Upper lobe of left lung (tissue), 6 donors: ENCODE measurements around the gene ZNF558. TPM values are rescaled to one million over a fixed set of nuclear protein-coding genes. Genes with fewer than 3 reads are reported as not detected.

Experiments used
- ATAC-seq, 2 donors: fragments of 200-7000 bp; cut with Tn5 transposase; one replicate each; pipeline ENCODE4 v1.9.1; 2022; ENCODE audit warnings: mild to moderate bottlenecking in 2 of 2, moderate library complexity in 2 of 2; ENCODE audit not compliant: low FRiP score in 2 of 2
- DNase-seq, 2 donors: peaks; one replicate each; pipeline ENCODE4 v3.0.0-alpha.2; 2019 to 2020
- H3K27ac ChIP-seq, 4 donors: fragments of 200-600 bp; sonication (generic); one replicate each; pipeline ENCODE4 v1.5.1; 2016 to 2019
- H3K27me3 ChIP-seq, 4 donors: fragments of 200-600 bp; sonication (generic); one replicate each; pipeline ENCODE4 v1.5.1; 2017 to 2019
- H3K36me3 ChIP-seq, 4 donors: fragments of 200-600 bp; sonication (generic); one replicate each; pipeline ENCODE4 v1.5.1; 2016 to 2019
- H3K4me1 ChIP-seq, 4 donors: fragments of 200-600 bp; sonication (generic); one replicate each; pipeline ENCODE4 v1.5.1; 2018 to 2019
- H3K4me3 ChIP-seq, 4 donors: fragments of 200-600 bp; sonication (generic); one replicate each; pipeline ENCODE4 v1.5.1; 2017 to 2019; ENCODE audit warnings: mild to moderate bottlenecking in 2 of 4, moderate library complexity in 1 of 4
- H3K9me3 ChIP-seq, 4 donors: fragments of 200-600 bp; sonication (generic); one replicate each; pipeline ENCODE4 v1.5.1; 2018 to 2019
- CTCF ChIP-seq, 6 experiments: fragments of 450-650 bp in 4 of 6; fragments of 200-600 bp in 2 of 6; sonication (generic) in 2 of 6; IDR thresholded peaks; one replicate each; pipeline ENCODE4 v1.5.1; 2016 to 2019; ENCODE audit warnings: antibody characterized with exemption in 6 of 6
- EP300 ChIP-seq, 4 donors: sonication (generic); formaldehyde crosslinking; IDR thresholded peaks; one replicate each; pipeline ENCODE4 v1.5.1; 2017; ENCODE audit warnings: antibody characterized with exemption in 4 of 4, control low read depth in 2 of 4
- POLR2A ChIP-seq, 4 donors: fragments of 450-650 bp; IDR thresholded peaks; one replicate each; pipeline ENCODE4 v1.5.1; 2016 to 2017; ENCODE audit warnings: antibody characterized with exemption in 4 of 4, mild to moderate bottlenecking in 2 of 4
- POLR2AphosphoS5 ChIP-seq, 2 donors: sonication (generic); formaldehyde crosslinking; IDR thresholded peaks; one replicate each; pipeline ENCODE4 v1.5.1; 2017; ENCODE audit warnings: antibody characterized with exemption in 2 of 2
- WGBS, 2 donors: methylation state at CpG; one replicate each; pipeline ENCODE4 v1.1.5; 2017 to 2018; 5-methylcytosine and 5-hydroxymethylcytosine counted together
- total RNA-seq, 6 donors: library from RNA; depleted of rRNA in 4 of 6; stranded (reverse); fragments of >200 nt in 4 of 6; gene quantifications; one replicate each; pipeline versions ENCODE4 v1.1.0 to v1.2.1, GENCODE V29; 2016 to 2021
- donor health status: DM: no; HTN: no; CAD: no; lungs with moderate emphysema.
- donor health status: DM: no; HTN: yes; CAD: no; lungs with severe emphysema.

The ZNF558 gene
- 10 to 100 TPM; 18.2 to 36.8 (median 25.7) TPM for total RNA-seq

GRCh38 chr19:8832132-8833021 lies at the start of gene ZNF558, which contains the start of gene MBD3L1:
Gene ZNF558 (minus strand): TSS chr19:8832304. CDS start chr19:8822659, 9,645 bp downstream.
Gene MBD3L1 (plus strand): TSS chr19:8832377. CDS start chr19:8842679, 10,302 bp downstream.
- TF ChIP-seq CTCF (IDR thresholded peaks at IDR 0.05) (peak; percentile 19 to 61 (median 48)), POLR2A (IDR thresholded peaks at IDR 0.05) (peak; percentile 9 to 95 (median 66)), POLR2AphosphoS5 (IDR thresholded peaks at IDR 0.05) (peak; percentile 89 to 97), EP300 (IDR thresholded peaks at IDR 0.05) (peak in 1 of 4 donors; percentile 69)
- H3K27ac ChIP-seq, result peak within 1 kb of the TSS; percentile 91 to 97 (median 94)
- WGBS, 2 donors, result 1 to 2% methylated on average over 25 to 36 of the region's 78 CpGs
- peaks cover 7 to 10% (median 8%) of the 10 kb centered on the region in 4 donors for H3K4me1 ChIP-seq
- no peaks in the 10 kb centered on the region for H3K27me3 ChIP-seq
- peaks cover 0 to 19% (median 4%) of the 10 kb centered on the region in 4 donors for H3K36me3 ChIP-seq
- ATAC-seq, result peak; percentile 97 to 99
- DNase-seq, result peak; percentile 99
- no peaks in the 10 kb centered on the region for H3K9me3 ChIP-seq
- peak within 1 kb of the TSS; percentile 73 to 93 (median 83) for H3K4me3 ChIP-seq

GRCh38 chr19:8881512-8881911 lies 49.4 kb upstream of the ZNF558 start:
- TF ChIP-seq POLR2AphosphoS5 (IDR thresholded peaks at IDR 0.05) (no peak), CTCF (IDR thresholded peaks at IDR 0.05) (no peak), EP300 (IDR thresholded peaks at IDR 0.05) (no peak), POLR2A (IDR thresholded peaks at IDR 0.05) (no peak)
- no peak for DNase-seq
- no peak overlapping the region for H3K4me3 ChIP-seq
- no peak overlapping the region for H3K27ac ChIP-seq
- H3K4me1 ChIP-seq, result no peaks in the 10 kb centered on the region
- no peaks in the 10 kb centered on the region for H3K36me3 ChIP-seq
- ATAC-seq, result no peak
- H3K9me3 ChIP-seq, result peaks cover 0 to 7% (median 3%) of the 10 kb centered on the region in 4 donors
- H3K27me3 ChIP-seq, result no peaks in the 10 kb centered on the region

GRCh38 chr19:8880868-8881488 lies 48.9 kb upstream of the ZNF558 start:
- peaks cover 0 to 7% (median 3%) of the 10 kb centered on the region in 4 donors for H3K9me3 ChIP-seq
- H3K4me3 ChIP-seq, result no peak overlapping the region
- no peaks in the 10 kb centered on the region for H3K27me3 ChIP-seq
- H3K4me1 ChIP-seq, result no peaks in the 10 kb centered on the region
- no peak overlapping the region for H3K27ac ChIP-seq
- no peak for ATAC-seq
- TF ChIP-seq EP300 (IDR thresholded peaks at IDR 0.05) (no peak), CTCF (IDR thresholded peaks at IDR 0.05) (no peak), POLR2A (IDR thresholded peaks at IDR 0.05) (no peak), POLR2AphosphoS5 (IDR thresholded peaks at IDR 0.05) (no peak)
- no peaks in the 10 kb centered on the region for H3K36me3 ChIP-seq
- WGBS, 2 donors, result 72 to 79% methylated on average over 2 of the region's 2 CpGs
- no peak for DNase-seq

DNA sequence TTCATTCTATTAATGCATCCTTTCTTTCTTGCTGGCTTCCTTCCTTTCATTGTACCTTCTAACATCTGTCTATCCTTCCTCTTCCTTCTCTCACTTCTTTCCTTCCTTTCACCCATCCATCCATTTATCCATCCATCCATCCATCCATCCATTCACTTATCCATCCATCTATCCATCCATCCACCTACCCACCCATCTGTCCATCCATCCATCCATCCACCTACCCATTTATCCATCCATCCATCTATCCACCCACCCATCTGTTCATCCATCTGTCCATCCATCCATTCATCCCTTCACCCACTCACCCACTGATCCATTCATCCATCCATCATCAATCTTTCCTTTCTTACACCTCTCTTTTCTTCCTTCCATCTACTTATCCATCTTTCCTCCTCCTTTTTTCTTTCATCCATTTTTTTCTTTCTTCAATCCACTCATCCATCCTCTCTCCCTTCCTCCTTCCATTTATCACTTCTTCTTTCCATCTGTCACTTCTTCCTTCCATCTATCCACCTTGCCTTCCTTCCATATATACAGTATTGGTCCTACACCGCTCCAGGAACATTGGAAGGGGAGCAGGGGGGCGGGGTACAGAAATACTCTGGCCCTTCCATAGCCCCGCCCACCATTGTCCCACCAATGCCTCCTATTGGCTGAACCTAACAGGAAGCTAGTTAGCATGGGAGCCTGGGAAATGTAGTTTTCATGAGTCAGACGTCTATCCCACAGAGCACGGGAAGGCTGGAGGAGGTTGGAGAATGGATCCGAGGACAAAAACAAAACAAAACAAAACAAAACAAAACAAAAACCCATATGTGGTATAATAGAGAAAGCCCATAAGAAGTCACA lies 46.0 kb upstream of the ZNF558 start:
- no peak for DNase-seq
- no peaks in the 10 kb centered on the region for H3K4me1 ChIP-seq
- no peaks in the 10 kb centered on the region for H3K36me3 ChIP-seq
- TF ChIP-seq EP300 (IDR thresholded peaks at IDR 0.05) (no peak), CTCF (IDR thresholded peaks at IDR 0.05) (no peak), POLR2AphosphoS5 (IDR thresholded peaks at IDR 0.05) (no peak), POLR2A (IDR thresholded peaks at IDR 0.05) (no peak)
- H3K27me3 ChIP-seq, result no peaks in the 10 kb centered on the region
- ATAC-seq, result no peak
- H3K9me3 ChIP-seq, result peaks cover 0 to 7% (median 3%) of the 10 kb centered on the region in 4 donors
- 27% methylated on average over 6 of the region's 6 CpGs for WGBS, 2 donors
- H3K4me3 ChIP-seq, result no peak overlapping the region
- H3K27ac ChIP-seq, result no peak overlapping the region
